22Rv1 (cell line): Measurements from ENCODE around the gene FYB1.

Experiments
- ZFX ChIP-seq: fragments of 450-650 bp; IDR thresholded peaks from 2 replicates; pipeline ENCODE4 v1.6.1; 2017; ENCODE audit warnings: antibody characterized with exemption, borderline replicate concordance
- TF ChIP-seq, protein P1 (sequence below): fragments of 450-650 bp; IDR thresholded peaks from 2 replicates; pipeline ENCODE4 v1.5.1; 2017; ENCODE audit warnings: mild to moderate bottlenecking

DNA sequence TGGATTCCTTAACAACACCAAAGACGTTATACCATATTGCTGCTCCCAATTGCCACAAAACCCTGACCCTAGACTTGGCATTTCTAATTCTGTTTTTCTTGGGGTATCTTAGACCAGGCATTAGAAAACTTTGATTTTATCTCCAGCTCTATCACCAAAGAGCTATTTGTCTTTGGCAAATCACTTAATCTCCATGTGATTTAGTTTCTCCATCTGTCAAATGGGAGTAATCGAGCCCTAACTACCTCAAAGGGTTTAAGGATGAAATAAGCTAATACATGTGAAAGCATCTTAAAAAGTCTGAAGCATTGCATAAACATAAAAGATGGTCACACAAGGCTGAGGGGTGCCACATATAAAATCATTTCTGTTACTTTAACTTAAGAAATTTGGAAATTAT is 60.6 kb downstream of the FYB1 start:
- TF ChIP-seq, protein P1, sequence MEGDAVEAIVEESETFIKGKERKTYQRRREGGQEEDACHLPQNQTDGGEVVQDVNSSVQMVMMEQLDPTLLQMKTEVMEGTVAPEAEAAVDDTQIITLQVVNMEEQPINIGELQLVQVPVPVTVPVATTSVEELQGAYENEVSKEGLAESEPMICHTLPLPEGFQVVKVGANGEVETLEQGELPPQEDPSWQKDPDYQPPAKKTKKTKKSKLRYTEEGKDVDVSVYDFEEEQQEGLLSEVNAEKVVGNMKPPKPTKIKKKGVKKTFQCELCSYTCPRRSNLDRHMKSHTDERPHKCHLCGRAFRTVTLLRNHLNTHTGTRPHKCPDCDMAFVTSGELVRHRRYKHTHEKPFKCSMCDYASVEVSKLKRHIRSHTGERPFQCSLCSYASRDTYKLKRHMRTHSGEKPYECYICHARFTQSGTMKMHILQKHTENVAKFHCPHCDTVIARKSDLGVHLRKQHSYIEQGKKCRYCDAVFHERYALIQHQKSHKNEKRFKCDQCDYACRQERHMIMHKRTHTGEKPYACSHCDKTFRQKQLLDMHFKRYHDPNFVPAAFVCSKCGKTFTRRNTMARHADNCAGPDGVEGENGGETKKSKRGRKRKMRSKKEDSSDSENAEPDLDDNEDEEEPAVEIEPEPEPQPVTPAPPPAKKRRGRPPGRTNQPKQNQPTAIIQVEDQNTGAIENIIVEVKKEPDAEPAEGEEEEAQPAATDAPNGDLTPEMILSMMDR: no peak
- no peak for TF ChIP-seq ZFX
